ENCODE data around the gene PLBD2.

Gene PLBD2, protein sequence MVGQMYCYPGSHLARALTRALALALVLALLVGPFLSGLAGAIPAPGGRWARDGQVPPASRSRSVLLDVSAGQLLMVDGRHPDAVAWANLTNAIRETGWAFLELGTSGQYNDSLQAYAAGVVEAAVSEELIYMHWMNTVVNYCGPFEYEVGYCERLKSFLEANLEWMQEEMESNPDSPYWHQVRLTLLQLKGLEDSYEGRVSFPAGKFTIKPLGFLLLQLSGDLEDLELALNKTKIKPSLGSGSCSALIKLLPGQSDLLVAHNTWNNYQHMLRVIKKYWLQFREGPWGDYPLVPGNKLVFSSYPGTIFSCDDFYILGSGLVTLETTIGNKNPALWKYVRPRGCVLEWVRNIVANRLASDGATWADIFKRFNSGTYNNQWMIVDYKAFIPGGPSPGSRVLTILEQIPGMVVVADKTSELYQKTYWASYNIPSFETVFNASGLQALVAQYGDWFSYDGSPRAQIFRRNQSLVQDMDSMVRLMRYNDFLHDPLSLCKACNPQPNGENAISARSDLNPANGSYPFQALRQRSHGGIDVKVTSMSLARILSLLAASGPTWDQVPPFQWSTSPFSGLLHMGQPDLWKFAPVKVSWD

DNA sequence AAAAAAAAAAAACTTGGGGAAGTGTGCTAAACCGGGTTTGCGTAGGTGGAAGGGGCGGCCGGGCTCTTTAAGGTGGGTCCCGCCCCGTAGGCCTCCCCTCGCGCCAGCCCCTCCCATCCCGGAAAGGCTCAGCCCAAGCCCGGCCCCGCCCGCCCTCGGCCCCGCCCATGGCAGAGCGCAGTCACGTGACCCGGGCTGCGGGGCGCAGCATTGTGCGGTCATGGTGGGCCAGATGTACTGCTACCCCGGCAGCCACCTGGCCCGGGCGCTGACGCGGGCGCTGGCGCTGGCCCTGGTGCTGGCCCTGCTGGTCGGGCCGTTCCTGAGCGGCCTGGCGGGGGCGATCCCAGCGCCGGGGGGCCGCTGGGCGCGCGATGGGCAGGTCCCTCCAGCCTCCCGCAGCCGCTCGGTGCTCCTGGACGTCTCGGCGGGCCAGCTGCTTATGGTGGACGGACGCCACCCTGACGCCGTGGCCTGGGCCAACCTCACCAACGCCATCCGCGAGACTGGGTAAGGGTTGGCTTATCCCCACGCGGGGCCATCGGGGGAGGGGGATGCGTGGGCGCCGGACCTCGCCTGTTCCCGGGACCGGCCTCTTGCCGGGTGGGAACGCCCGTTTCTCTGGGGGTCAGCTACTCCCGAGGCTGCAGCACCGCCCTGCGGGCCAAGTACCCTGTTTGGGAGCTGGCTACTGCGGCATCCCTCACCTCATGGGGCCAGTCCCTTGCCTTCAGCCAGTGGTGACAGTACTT lies at the start of gene PLBD2:
Gene PLBD2, plus strand, starts transcription at position 207 of the 752 bp plus-strand sequence. Its CDS starts 14 bp downstream, at position 221.
- DNase-seq: peak; percentile 82 to 95 (median 90)

GRCh38 chr12:113310489-113310888 lies 47.9 kb upstream of the PLBD2 start:
- DNase-seq: no peak

DNA sequence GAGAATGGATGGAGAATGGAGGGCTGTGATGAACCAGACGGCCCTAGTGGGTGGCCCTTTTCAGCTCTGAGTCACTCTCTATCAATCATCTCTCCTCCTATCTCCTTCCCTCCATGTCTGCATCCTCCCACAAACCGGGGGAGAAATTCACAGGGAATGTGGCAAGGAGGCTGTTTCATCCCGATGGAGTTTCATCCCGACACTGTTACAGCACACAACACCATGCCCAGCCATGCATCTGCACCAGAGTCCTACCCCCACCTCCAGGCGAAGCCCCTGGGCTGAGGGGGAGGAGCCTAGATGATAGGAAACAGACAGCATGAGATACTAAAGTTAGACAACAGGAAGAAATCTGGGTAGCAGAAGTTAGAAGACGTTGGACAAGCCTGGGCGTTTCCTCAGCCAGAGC lies 44.3 kb upstream of the PLBD2 start:
- DNase-seq: no peak

- DNase-seq: no peak
Observed at GRCh38 chr12:113315358-113315757, 43.0 kb upstream of the PLBD2 start.

GRCh38 chr12:113316155-113316554 lies 42.2 kb upstream of the PLBD2 start:
- no peak for DNase-seq

DNA sequence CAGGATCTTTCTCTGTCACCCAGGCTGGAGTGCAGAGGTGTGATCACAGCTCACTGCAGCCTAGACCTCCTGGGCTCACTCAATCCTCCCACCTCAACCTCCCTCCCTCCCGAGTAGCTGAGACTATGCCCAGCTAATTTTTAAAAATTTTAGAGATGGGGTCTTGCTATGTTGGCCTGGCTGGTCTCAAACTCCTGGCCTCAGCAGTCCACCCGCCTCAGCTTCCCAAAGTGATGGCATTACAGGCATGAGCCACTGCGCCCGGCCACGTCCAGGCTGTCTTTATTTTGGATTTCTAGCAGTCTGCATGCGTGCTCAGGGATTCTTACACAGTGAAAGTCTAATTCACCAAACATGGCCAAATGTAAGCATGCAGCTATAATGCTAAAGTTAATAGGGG lies 41.3 kb upstream of the PLBD2 start:
- no peak for DNase-seq

GRCh38 chr12:113318046-113318656 lies 40.2 kb upstream of the PLBD2 start:
- no peak for DNase-seq

GRCh38 chr12:113318900-113319628 lies 39.3 kb upstream of the PLBD2 start:
- DNase-seq: no peak

- DNase-seq: no peak
Observed at GRCh38 chr12:113320401-113320800, 38.0 kb upstream of the PLBD2 start.

- no peak for DNase-seq
Observed at GRCh38 chr12:113322343-113322742, 36.0 kb upstream of the PLBD2 start.

GRCh38 chr12:113325916-113326315 lies 32.5 kb upstream of the PLBD2 start:
- no peak for DNase-seq

GRCh38 chr12:113326775-113327395 lies 31.5 kb upstream of the PLBD2 start:
- DNase-seq: no peak

GRCh38 chr12:113328368-113328889 lies 30.0 kb upstream of the PLBD2 start:
- no peak for DNase-seq

DNA sequence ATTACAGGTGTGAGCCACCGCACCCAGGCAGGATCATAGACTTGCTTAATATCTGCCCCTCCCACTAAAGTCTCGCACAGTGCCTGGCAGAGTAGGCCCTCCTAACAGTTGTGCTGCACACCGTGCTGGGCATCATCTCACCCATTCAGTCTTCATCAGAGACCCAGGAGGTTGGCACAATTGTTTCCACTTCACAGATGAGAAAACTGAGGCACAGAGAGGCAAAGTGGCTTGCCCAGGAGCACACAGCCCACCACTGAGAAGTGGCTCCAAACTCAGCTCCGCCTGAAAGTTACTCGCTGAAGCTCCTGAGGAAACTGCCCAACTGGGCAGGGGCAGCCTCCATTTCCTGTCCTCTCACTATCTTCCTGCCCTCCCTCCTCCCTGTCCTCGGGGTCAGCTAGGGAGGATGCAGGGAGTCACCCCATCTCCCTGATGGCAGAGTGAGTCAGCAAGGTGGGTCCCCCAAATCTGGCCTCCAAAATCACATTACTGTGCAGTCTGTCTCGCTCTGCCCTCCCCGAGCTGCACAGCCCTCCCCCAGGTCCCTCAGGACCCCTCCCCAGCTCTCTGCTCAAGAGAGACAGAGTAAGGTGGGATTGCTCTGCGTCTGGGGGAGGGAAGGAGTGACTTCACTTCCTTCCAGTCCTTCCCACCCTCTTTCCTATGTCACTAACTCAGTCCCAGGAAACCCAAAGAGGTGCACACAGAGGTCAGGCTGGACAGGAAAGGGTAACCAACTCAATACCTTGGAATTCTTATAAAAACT lies 29.2 kb upstream of the PLBD2 start:
- no peak for DNase-seq

DNA sequence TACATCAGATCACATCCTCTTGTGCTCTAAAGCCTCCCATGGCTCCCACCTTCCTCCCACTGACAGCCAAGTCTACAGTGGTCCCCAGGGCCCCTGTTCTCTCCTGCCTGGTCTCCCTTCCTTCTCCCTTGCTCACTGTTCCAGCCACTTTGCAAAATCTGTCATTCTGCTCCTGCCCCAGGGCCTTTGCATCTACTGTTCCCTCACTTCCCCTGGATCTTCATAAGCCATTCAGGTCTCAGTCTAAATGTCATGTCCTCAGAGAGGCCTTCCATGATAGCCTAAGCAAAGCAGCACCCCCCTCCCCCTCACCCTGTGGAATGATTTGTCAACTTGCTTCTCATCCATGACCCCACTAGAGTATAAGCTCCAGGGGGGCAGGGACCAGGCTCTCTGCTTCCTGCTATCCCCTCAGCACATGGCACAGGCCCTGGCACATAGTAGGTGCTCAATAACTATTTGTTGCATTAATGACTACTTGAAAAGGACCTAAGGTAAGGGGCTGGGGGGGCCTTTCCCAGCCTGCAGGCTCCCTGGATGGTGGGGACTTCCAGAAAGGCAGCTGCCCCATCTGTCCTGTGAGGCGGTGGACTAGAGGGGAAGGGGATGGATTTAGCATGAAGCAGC lies 28.5 kb upstream of the PLBD2 start:
- DNase-seq: no peak

GRCh38 chr12:113330505-113330904 lies 27.9 kb upstream of the PLBD2 start:
- no peak for DNase-seq

- no peak for DNase-seq
Observed at GRCh38 chr12:113332688-113333417, 25.5 kb upstream of the PLBD2 start.

DNA sequence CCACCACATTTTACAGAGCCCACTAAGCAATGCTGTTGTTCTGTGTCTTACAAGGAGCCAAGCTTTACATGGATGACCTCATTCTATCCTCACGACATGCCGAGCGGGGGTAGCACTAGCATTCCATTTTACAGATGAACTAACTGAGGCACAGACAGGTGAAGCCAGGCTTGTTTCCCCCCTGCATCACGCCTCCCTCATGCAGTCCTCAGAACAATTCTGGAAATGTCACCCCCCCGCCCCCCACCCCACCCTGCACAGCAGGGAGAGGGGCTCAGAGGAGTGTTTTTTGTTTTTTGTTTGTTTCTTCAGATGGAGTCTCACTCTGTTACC lies 25.0 kb upstream of the PLBD2 start:
- no peak for DNase-seq

- DNase-seq: no peak
Observed at GRCh38 chr12:113333877-113334785, 24.3 kb upstream of the PLBD2 start.
